ENCODE data around the gene PID1.

The PID1 gene

GRCh38 chr2:229273723-229274338 is 2.7 kb upstream of the PID1 start:
- H3K4me3 ChIP-seq (ENCODE audit: low read length), result no peak overlapping the region
- no peak for TF ChIP-seq ZNF274 (IDR thresholded peaks at IDR 0.05; ENCODE audit: low read depth, low read length)

GRCh38 chr2:229273006-229273722 is 2.1 kb upstream of the PID1 start:
- TF ChIP-seq ZNF274 (IDR thresholded peaks at IDR 0.05; ENCODE audit: low read depth, low read length), result no peak

GRCh38 chr2:229269941-229270340 is 1.1 kb downstream of the PID1 start:
- TF ChIP-seq ZNF274 (IDR thresholded peaks at IDR 0.05; ENCODE audit: low read depth, low read length), result no peak
- no peak overlapping the region for H3K4me3 ChIP-seq (ENCODE audit: low read length)

More at GRCh38 chr2:229273006-229273722, 2.1 kb upstream of the PID1 start:
- H3K4me3 ChIP-seq (ENCODE audit: low read length), result no peak overlapping the region

- no peak for TF ChIP-seq ZNF274 (IDR thresholded peaks at IDR 0.05; ENCODE audit: low read depth, low read length)
- H3K4me3 ChIP-seq (ENCODE audit: low read length), result no peak overlapping the region
These were observed 1.9 kb downstream of the PID1 start for GRCh38 chr2:229269146-229269545.

- H3K4me3 ChIP-seq (ENCODE audit: low read length), result no peak overlapping the region
- no peak for TF ChIP-seq ZNF274 (IDR thresholded peaks at IDR 0.05; ENCODE audit: low read depth, low read length)
These were observed 2.5 kb downstream of the PID1 start for GRCh38 chr2:229268626-229269025.

GRCh38 chr2:229267080-229267479 is 4.0 kb downstream of the PID1 start:
- no peak for TF ChIP-seq ZNF274 (IDR thresholded peaks at IDR 0.05; ENCODE audit: low read depth, low read length)
- H3K4me3 ChIP-seq (ENCODE audit: low read length), result no peak overlapping the region

- TF ChIP-seq ZNF274 (IDR thresholded peaks at IDR 0.05; ENCODE audit: low read depth, low read length), result no peak
- H3K4me3 ChIP-seq (ENCODE audit: low read length), result no peak overlapping the region
These were observed 5.4 kb downstream of the PID1 start for GRCh38 chr2:229265727-229266126.

- TF ChIP-seq ZNF274 (IDR thresholded peaks at IDR 0.05; ENCODE audit: low read depth, low read length), result no peak
- no peak overlapping the region for H3K4me3 ChIP-seq (ENCODE audit: low read length)
These were observed 9.5 kb downstream of the PID1 start for GRCh38 chr2:229261599-229261998.

GRCh38 chr2:229261076-229261475 is 10.0 kb downstream of the PID1 start:
- TF ChIP-seq ZNF274 (IDR thresholded peaks at IDR 0.05; ENCODE audit: low read depth, low read length), result no peak
- no peak overlapping the region for H3K4me3 ChIP-seq (ENCODE audit: low read length)

GRCh38 chr2:229257985-229258384 is 13.1 kb downstream of the PID1 start:
- no peak for TF ChIP-seq ZNF274 (IDR thresholded peaks at IDR 0.05; ENCODE audit: low read depth, low read length)
- no peak overlapping the region for H3K4me3 ChIP-seq (ENCODE audit: low read length)

- no peak for TF ChIP-seq ZNF274 (IDR thresholded peaks at IDR 0.05; ENCODE audit: low read depth, low read length)
- H3K4me3 ChIP-seq (ENCODE audit: low read length), result no peak overlapping the region
These were observed 14.7 kb downstream of the PID1 start for GRCh38 chr2:229256376-229256775.

GRCh38 chr2:229254206-229254605 is 16.9 kb downstream of the PID1 start:
- H3K4me3 ChIP-seq (ENCODE audit: low read length), result no peak overlapping the region
- TF ChIP-seq ZNF274 (IDR thresholded peaks at IDR 0.05; ENCODE audit: low read depth, low read length), result no peak

GRCh38 chr2:229252996-229253395 is 18.1 kb downstream of the PID1 start:
- no peak overlapping the region for H3K4me3 ChIP-seq (ENCODE audit: low read length)
- no peak for TF ChIP-seq ZNF274 (IDR thresholded peaks at IDR 0.05; ENCODE audit: low read depth, low read length)

- TF ChIP-seq ZNF274 (IDR thresholded peaks at IDR 0.05; ENCODE audit: low read depth, low read length), result no peak
- H3K4me3 ChIP-seq (ENCODE audit: low read length), result no peak overlapping the region
These were observed 18.8 kb downstream of the PID1 start for GRCh38 chr2:229252280-229252679.

GRCh38 chr2:229249536-229249935 is 21.6 kb downstream of the PID1 start:
- no peak for TF ChIP-seq ZNF274 (IDR thresholded peaks at IDR 0.05; ENCODE audit: low read depth, low read length)
- H3K4me3 ChIP-seq (ENCODE audit: low read length), result no peak overlapping the region

All from GM08714 (cell line).